Thyroid gland (tissue), 4 donors: ENCODE results near the gene TSNAX.

Experiments used
- POLR2A ChIP-seq, 2 donors: fragments of 450-650 bp; IDR thresholded peaks; one replicate each; pipeline ENCODE4 v1.6.1; 2017; ENCODE audit warnings: antibody characterized with exemption in 2 of 2, mild to moderate bottlenecking in 2 of 2, moderate library complexity in 1 of 2
- TF ChIP-seq, protein P1 (sequence below), 6 experiments: fragments of 200-600 bp in 3 of 6; fragments of 450-650 bp in 3 of 6; sonication (generic) in 3 of 6; IDR thresholded peaks; one replicate each; pipeline ENCODE4 v1.5.1; 2016 to 2019; ENCODE audit warnings: antibody characterized with exemption in 6 of 6, mild to moderate bottlenecking in 2 of 6, inconsistent platforms in 1 of 6, moderate library complexity in 1 of 6

- TF ChIP-seq, protein P1, sequence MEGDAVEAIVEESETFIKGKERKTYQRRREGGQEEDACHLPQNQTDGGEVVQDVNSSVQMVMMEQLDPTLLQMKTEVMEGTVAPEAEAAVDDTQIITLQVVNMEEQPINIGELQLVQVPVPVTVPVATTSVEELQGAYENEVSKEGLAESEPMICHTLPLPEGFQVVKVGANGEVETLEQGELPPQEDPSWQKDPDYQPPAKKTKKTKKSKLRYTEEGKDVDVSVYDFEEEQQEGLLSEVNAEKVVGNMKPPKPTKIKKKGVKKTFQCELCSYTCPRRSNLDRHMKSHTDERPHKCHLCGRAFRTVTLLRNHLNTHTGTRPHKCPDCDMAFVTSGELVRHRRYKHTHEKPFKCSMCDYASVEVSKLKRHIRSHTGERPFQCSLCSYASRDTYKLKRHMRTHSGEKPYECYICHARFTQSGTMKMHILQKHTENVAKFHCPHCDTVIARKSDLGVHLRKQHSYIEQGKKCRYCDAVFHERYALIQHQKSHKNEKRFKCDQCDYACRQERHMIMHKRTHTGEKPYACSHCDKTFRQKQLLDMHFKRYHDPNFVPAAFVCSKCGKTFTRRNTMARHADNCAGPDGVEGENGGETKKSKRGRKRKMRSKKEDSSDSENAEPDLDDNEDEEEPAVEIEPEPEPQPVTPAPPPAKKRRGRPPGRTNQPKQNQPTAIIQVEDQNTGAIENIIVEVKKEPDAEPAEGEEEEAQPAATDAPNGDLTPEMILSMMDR (IDR thresholded peaks at IDR 0.05), result no peak
- no peak for TF ChIP-seq POLR2A (IDR thresholded peaks at IDR 0.05)
Measured at GRCh38 chr1:231561647-231562383, 33.3 kb downstream of the TSNAX start.
